Prostate gland (tissue), 2 donors: ENCODE results near the gene RPTOR.

Source experiments
- POLR2A ChIP-seq: fragments of 450-650 bp; IDR thresholded peaks from one replicate; pipeline ENCODE4 v1.6.1; 2016; ENCODE audit warnings: antibody characterized with exemption, mild to moderate bottlenecking
- TF ChIP-seq, protein P1 (sequence below), 4 experiments: fragments of 200-600 bp in 2 of 4; fragments of 450-650 bp in 2 of 4; sonication (generic) in 2 of 4; IDR thresholded peaks; 1 replicate in 3 of 4; 2 replicates in 1 of 4; pipeline ENCODE4 v1.5.1; 2016 to 2019; ENCODE audit warnings: antibody characterized with exemption in 4 of 4, mild to moderate bottlenecking in 2 of 4, moderate library complexity in 2 of 4

GRCh38 chr17:80498920-80499410 is 45.7 kb upstream of the RPTOR start:
- TF ChIP-seq, protein P1, sequence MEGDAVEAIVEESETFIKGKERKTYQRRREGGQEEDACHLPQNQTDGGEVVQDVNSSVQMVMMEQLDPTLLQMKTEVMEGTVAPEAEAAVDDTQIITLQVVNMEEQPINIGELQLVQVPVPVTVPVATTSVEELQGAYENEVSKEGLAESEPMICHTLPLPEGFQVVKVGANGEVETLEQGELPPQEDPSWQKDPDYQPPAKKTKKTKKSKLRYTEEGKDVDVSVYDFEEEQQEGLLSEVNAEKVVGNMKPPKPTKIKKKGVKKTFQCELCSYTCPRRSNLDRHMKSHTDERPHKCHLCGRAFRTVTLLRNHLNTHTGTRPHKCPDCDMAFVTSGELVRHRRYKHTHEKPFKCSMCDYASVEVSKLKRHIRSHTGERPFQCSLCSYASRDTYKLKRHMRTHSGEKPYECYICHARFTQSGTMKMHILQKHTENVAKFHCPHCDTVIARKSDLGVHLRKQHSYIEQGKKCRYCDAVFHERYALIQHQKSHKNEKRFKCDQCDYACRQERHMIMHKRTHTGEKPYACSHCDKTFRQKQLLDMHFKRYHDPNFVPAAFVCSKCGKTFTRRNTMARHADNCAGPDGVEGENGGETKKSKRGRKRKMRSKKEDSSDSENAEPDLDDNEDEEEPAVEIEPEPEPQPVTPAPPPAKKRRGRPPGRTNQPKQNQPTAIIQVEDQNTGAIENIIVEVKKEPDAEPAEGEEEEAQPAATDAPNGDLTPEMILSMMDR (IDR thresholded peaks at IDR 0.05): no peak
- no peak for TF ChIP-seq POLR2A
